HCT116 (cell line): ENCODE data around the gene OR6P1. TPM values are rescaled to one million over a fixed set of nuclear protein-coding genes. Genes with fewer than 3 reads are reported as not detected.

Experiments used
- ATAC-seq: fragments of 200-7000 bp; cut with Tn5 transposase; 2 replicates; pipeline ENCODE4 v1.9.1; 2020; ENCODE audit warnings: mild to moderate bottlenecking, moderate library complexity
- BruUV-seq: library from RNA; stranded (reverse); fragments of 400-500 nt; replicated peaks from 2 replicates; lab custom pipeline; 2021; lab: Mats Ljungman, UMichigan
- CTCF ChIA-PET: fragments of 300-600 bp; sonication (Branson Sonifier 250); formaldehyde crosslinking; loops from one replicate; lab custom pipeline; 2021; ENCODE audit warnings: antibody characterized with exemption; lab: Charles Lee
- POLR2A ChIA-PET: fragments of 300-600, 350-600 bp; sonication (Branson Sonifier 250); formaldehyde crosslinking; loops from one replicate; lab custom pipeline; 2021; ENCODE audit warnings: antibody characterized with exemption; lab: Charles Lee
- RAD21 ChIA-PET, 2 experiments: fragments of 300-600 bp; sonication (Branson Sonifier 250); formaldehyde crosslinking; loops; one replicate each; lab custom pipeline; 2023; ENCODE audit warnings: low total read pairs in 2 of 2; ENCODE audit not compliant: uncharacterized antibody in 2 of 2, unreplicated experiment in 2 of 2, low non-redundant PET in 1 of 2; lab: Charles Lee
- DNase-seq: peaks from one replicate; pipeline ENCODE4 v3.0.0-alpha.2; 2010; ENCODE audit warnings: low read depth, low spot score
- H2AFZ ChIP-seq: fragments of 200-600 bp; shearing (Covaris generic), sonication (generic); 2 replicates; pipeline ENCODE4 v1.6.1; 2017; ENCODE audit warnings: low read depth, mixed run types, mixed read lengths, antibody characterized with exemption, low read length; ENCODE audit not compliant: poor library complexity, severe bottlenecking
- H3K27ac ChIP-seq: 2 replicates; pipeline ENCODE4 v1.5.1; 2012; ENCODE audit warnings: low read depth, low read length
- H3K27me3 ChIP-seq: fragments of 200-600 bp; sonication (generic); 2 replicates; pipeline ENCODE4 v1.6.1; 2016; ENCODE audit warnings: mixed run types, low read length, mixed read lengths; ENCODE audit not compliant: insufficient read depth
- H3K36me3 ChIP-seq, 2 experiments: fragments of 200-500 bp in 1 of 2; fragments of 200-600 bp in 1 of 2; sonication (Bioruptor generic) in 1 of 2; sonication (generic) in 1 of 2; 2 replicates each; pipeline versions ENCODE4 v1.5.1 to v1.6.1; 2014 to 2016; ENCODE audit warnings: low read length in 2 of 2, inconsistent platforms in 1 of 2, mixed read lengths in 1 of 2, mixed run types in 1 of 2; ENCODE audit not compliant: insufficient read depth in 2 of 2, control insufficient read depth in 1 of 2
- H3K4me1 ChIP-seq, 2 experiments: fragments of 200-600 bp in 1 of 2; sonication (generic) in 1 of 2; 2 replicates each; pipeline versions ENCODE4 v1.5.1 to v1.6.1; 2012 to 2017; ENCODE audit warnings: low read length in 2 of 2, inconsistent platforms in 1 of 2, mild to moderate bottlenecking in 1 of 2, mixed read lengths in 1 of 2, mixed run types in 1 of 2, moderate library complexity in 1 of 2; ENCODE audit not compliant: insufficient read depth in 2 of 2, control insufficient read depth in 1 of 2
- H3K4me2 ChIP-seq: fragments of 200-600 bp; sonication (generic); 2 replicates; pipeline ENCODE4 v1.6.1; 2017; ENCODE audit warnings: mixed run types, low read length, mixed read lengths
- H3K4me3 ChIP-seq, 2 experiments: fragments of 200-600 bp in 1 of 2; sonication (generic) in 1 of 2; replicated peaks in 1 of 2; 2 replicates each; pipeline ENCODE4 v1.5.1; 2011 to 2016; ENCODE audit warnings: low read length in 2 of 2, control low read depth in 1 of 2, low read depth in 1 of 2, mild to moderate bottlenecking in 1 of 2, mixed read lengths in 1 of 2, mixed run types in 1 of 2
- H3K79me2 ChIP-seq: fragments of 200-600 bp; sonication (generic); 2 replicates; pipeline ENCODE4 v1.6.1; 2017; ENCODE audit warnings: mild to moderate bottlenecking, mixed run types, low read length, moderate library complexity, mixed read lengths; ENCODE audit not compliant: insufficient read depth
- H3K9ac ChIP-seq: fragments of 200-600 bp; sonication (generic); 2 replicates; pipeline ENCODE4 v1.6.1; 2016; ENCODE audit warnings: low read length, mixed read lengths
- H3K9me2 ChIP-seq: fragments of 200-600 bp; sonication (generic), shearing (Covaris generic); 2 replicates; pipeline ENCODE4 v1.6.1; 2017; ENCODE audit warnings: mixed run types, mild to moderate bottlenecking, moderate library complexity; ENCODE audit not compliant: insufficient read depth
- H3K9me3 ChIP-seq, 2 experiments: fragments of 200-500 bp in 1 of 2; fragments of 200-600 bp in 1 of 2; sonication (Bioruptor generic) in 1 of 2; sonication (generic) in 1 of 2; 2 replicates each; pipeline ENCODE4 v1.6.1; 2014 to 2017; ENCODE audit warnings: low read length in 2 of 2, mixed read lengths in 2 of 2, inconsistent platforms in 1 of 2, low read depth in 1 of 2, mild to moderate bottlenecking in 1 of 2, mixed run types in 1 of 2, moderate library complexity in 1 of 2; ENCODE audit not compliant: control insufficient read depth in 1 of 2, insufficient read depth in 1 of 2
- H4K20me1 ChIP-seq: fragments of 200-600 bp; sonication (generic), shearing (Covaris generic); 2 replicates; pipeline ENCODE4 v1.6.1; 2017; ENCODE audit warnings: mixed run types, mild to moderate bottlenecking, moderate library complexity; ENCODE audit not compliant: insufficient read depth
- ATF3 ChIP-seq: IDR thresholded peaks from 2 replicates; pipeline ENCODE4 v1.6.1; 2012
- CTCF ChIP-seq, 3 experiments: fragments of 200-600 bp in 1 of 3; sonication (generic) in 1 of 3; IDR thresholded peaks in 2 of 3; conservative IDR thresholded peaks in 1 of 3; 2 replicates each; pipeline ENCODE4 v1.5.1; 2012 to 2017; ENCODE audit warnings: low read depth in 2 of 3, low read length in 2 of 3, antibody characterized with exemption in 1 of 3, borderline replicate concordance in 1 of 3, control low read depth in 1 of 3, mild to moderate bottlenecking in 1 of 3, mixed read lengths in 1 of 3, mixed run types in 1 of 3, moderate library complexity in 1 of 3; ENCODE audit not compliant: insufficient read depth in 1 of 3
- ELF1 ChIP-seq: IDR thresholded peaks from 2 replicates; pipeline ENCODE4 v1.6.1; 2012; ENCODE audit warnings: low read depth, borderline replicate concordance
- FOSL1 ChIP-seq: IDR thresholded peaks from 2 replicates; pipeline ENCODE4 v1.6.1; 2012; ENCODE audit warnings: low read depth
- POLR2AphosphoS5 ChIP-seq: IDR thresholded peaks from 2 replicates; pipeline ENCODE4 v1.6.1; 2011; ENCODE audit warnings: mild to moderate bottlenecking, low read depth, low read length, moderate library complexity
- RAD21 ChIP-seq: IDR thresholded peaks from 2 replicates; pipeline ENCODE4 v1.6.1; 2012; ENCODE audit warnings: low read depth, mild to moderate bottlenecking
- REST ChIP-seq: IDR thresholded peaks from 2 replicates; pipeline ENCODE4 v1.6.1; 2012; ENCODE audit warnings: low read depth
- SIN3A ChIP-seq: IDR thresholded peaks from 2 replicates; pipeline ENCODE4 v1.6.1; 2012; ENCODE audit warnings: low read depth
- SRF ChIP-seq: IDR thresholded peaks from 2 replicates; pipeline ENCODE4 v1.6.1; 2012; ENCODE audit warnings: low read depth
- TCF7L2 ChIP-seq: IDR thresholded peaks from 2 replicates; pipeline ENCODE4 v1.7.0; 2011; ENCODE audit warnings: borderline replicate concordance, inconsistent platforms; ENCODE audit not compliant: insufficient read depth, insufficient read length; ENCODE audit errors: extremely low read depth
- ZBTB33 ChIP-seq: IDR thresholded peaks from 2 replicates; pipeline ENCODE4 v1.6.1; 2011; ENCODE audit warnings: mild to moderate bottlenecking, low read length, moderate library complexity; ENCODE audit not compliant: insufficient replicate concordance; ENCODE audit errors: extremely low read depth
- intact Hi-C: fragments of 100-400 bp; cut with micrococcal nuclease; formaldehyde crosslinking; loops from 2 replicates; pipeline ENCODE4 v1.10.0; 2022
- total RNA-seq: library from RNA; stranded (reverse); gene quantifications from one replicate; pipeline ENCODE4 v1.2.1, GENCODE V29; 2021; ENCODE audit not compliant: unreplicated experiment

The OR6P1 gene
- total RNA-seq, 1 experiment from 2014 or later, result not detected

- no peaks in the 10 kb centered on the region for H3K27me3 ChIP-seq
- no peak within 1 kb of the TSS for H3K27ac ChIP-seq
- BruUV-seq, result no TSS peak
- DNase-seq (no peak), ATAC-seq (no peak)
- H3K9me2 ChIP-seq, result no peaks in the 10 kb centered on the region
- H3K79me2 ChIP-seq, result no peaks in the 10 kb centered on the region
- no peaks in the 10 kb centered on the region for H3K9me3 ChIP-seq
- H3K4me2 ChIP-seq, result no peak within 1 kb of the TSS
- H4K20me1 ChIP-seq, result no peaks in the 10 kb centered on the region
- intact Hi-C loops, result no loop called here
- H3K9ac ChIP-seq, result no peak within 1 kb of the TSS
- H2AFZ ChIP-seq, result no peak within 1 kb of the TSS
- no peak within 1 kb of the TSS for H3K4me3 ChIP-seq
- H3K4me1 ChIP-seq, result no peaks in the 10 kb centered on the region
- CTCF ChIA-PET, result no interaction called here
- TF ChIP-seq RAD21 (no peak), POLR2AphosphoS5 (no peak), ATF3 (no peak), REST (no peak)
- POLR2A ChIA-PET, result no interaction called here
- RAD21 ChIA-PET, result no interaction called here
- H3K36me3 ChIP-seq, result no peaks in the 10 kb centered on the region
Measured at GRCh38 chr1:158554352-158554751, 16.0 kb downstream of the OR6P1 start, which contains the start of gene OR6Y1. OR6Y1 (minus strand) TSS chr1:158554405; CDS start chr1:158548105, 6,300 bp downstream.

- ATAC-seq, result no peak
- no peaks in the 10 kb centered on the region for H4K20me1 ChIP-seq
- no peak for DNase-seq
- H3K79me2 ChIP-seq, result no peaks in the 10 kb centered on the region
- ChIA-PET RAD21 (no interaction called here), CTCF (no interaction called here), POLR2A (no interaction called here)
- no peaks in the 10 kb centered on the region for H3K9me3 ChIP-seq
- H3K4me1 ChIP-seq, result no peaks in the 10 kb centered on the region
- H3K36me3 ChIP-seq, result no peaks in the 10 kb centered on the region
- H3K4me2 ChIP-seq, result no peak overlapping the region
- intact Hi-C loops, result no loop called here
- H2AFZ ChIP-seq, result no peak overlapping the region
- no peaks in the 10 kb centered on the region for H3K9me2 ChIP-seq
- no peak overlapping the region for H3K27ac ChIP-seq
- no peaks in the 10 kb centered on the region for H3K27me3 ChIP-seq
- no TSS peak for BruUV-seq
- H3K4me3 ChIP-seq, result no peak overlapping the region
- no peak overlapping the region for H3K9ac ChIP-seq
- TF ChIP-seq RAD21 (no peak), ATF3 (no peak), TCF7L2 (no peak), ELF1 (no peak), ZBTB33 (no peak), SIN3A (no peak), SRF (no peak), CTCF (IDR thresholded peaks at IDR 0.05 in 2 of 3, conservative IDR thresholded peaks at IDR 0.05 in 1 of 3; ENCODE audit: borderline replicate concordance in 1 of 3, insufficient read depth in 1 of 3, low read depth in 2 of 3, low read length in 2 of 3) (no peak), FOSL1 (no peak)
Measured at GRCh38 chr1:158552296-158552695, 18.1 kb downstream of the OR6P1 start.
